Liver (tissue), 9 donors: ENCODE data around the gene TMED1. TPM values are rescaled to one million over a fixed set of nuclear protein-coding genes. Genes with fewer than 3 reads are reported as not detected.
A peak's percentile ranks its signal among the peaks of the same experiment; 100 is the strongest.

Experiments
- DNase-seq: peaks from one replicate; pipeline ENCODE4 v3.0.0-alpha.2; 2017; ENCODE audit warnings: low spot score
- H3K27ac ChIP-seq, 2 donors: one replicate each; pipeline ENCODE4 v1.7.0; 2013; ENCODE audit warnings: inconsistent platforms in 2 of 2, low read length in 2 of 2, control low read depth in 1 of 2, low read depth in 1 of 2, mild to moderate bottlenecking in 1 of 2
- H3K27me3 ChIP-seq, 4 donors: one replicate each; pipeline versions ENCODE4 v1.6.1 to v1.7.0; 2013; ENCODE audit warnings: low read length in 3 of 4, inconsistent platforms in 1 of 4, mild to moderate bottlenecking in 1 of 4, moderate library complexity in 1 of 4; ENCODE audit not compliant: control insufficient read depth in 4 of 4, insufficient read depth in 4 of 4
- H3K36me3 ChIP-seq, 4 donors: one replicate each; pipeline versions ENCODE4 v1.6.1 to v1.7.0; 2013; ENCODE audit warnings: low read length in 3 of 4, mild to moderate bottlenecking in 3 of 4, low read depth in 1 of 4, moderate library complexity in 1 of 4; ENCODE audit not compliant: control insufficient read depth in 4 of 4, insufficient read depth in 3 of 4
- H3K4me1 ChIP-seq, 4 donors: one replicate each; pipeline versions ENCODE4 v1.6.1 to v1.7.0; 2013; ENCODE audit warnings: low read length in 3 of 4, mild to moderate bottlenecking in 3 of 4, moderate library complexity in 1 of 4; ENCODE audit not compliant: control insufficient read depth in 4 of 4, insufficient read depth in 4 of 4
- H3K4me3 ChIP-seq, 3 donors: one replicate each; pipeline versions ENCODE4 v1.6.1 to v1.7.0; 2013; ENCODE audit warnings: low read length in 3 of 3, control low read depth in 1 of 3, low read depth in 1 of 3, mild to moderate bottlenecking in 1 of 3
- H3K9ac ChIP-seq, 2 donors: one replicate each; pipeline ENCODE4 v1.7.0; 2013; ENCODE audit warnings: low read length in 2 of 2, mild to moderate bottlenecking in 2 of 2, moderate library complexity in 2 of 2, control low read depth in 1 of 2, low read depth in 1 of 2
- H3K9me3 ChIP-seq, 4 donors: one replicate each; pipeline versions ENCODE4 v1.6.1 to v1.7.0; 2013; ENCODE audit warnings: low read length in 3 of 4; ENCODE audit not compliant: control insufficient read depth in 4 of 4
- EGR1 ChIP-seq, 2 donors: IDR thresholded peaks; 2 replicates each; pipeline ENCODE4 v1.6.1; 2016 to 2018; ENCODE audit warnings: antibody characterized with exemption in 2 of 2, low read depth in 2 of 2
- FOXA1 ChIP-seq: IDR thresholded peaks from 2 replicates; pipeline ENCODE4 v1.6.1; 2016; ENCODE audit warnings: antibody characterized with exemption
- FOXA2 ChIP-seq: IDR thresholded peaks from 2 replicates; pipeline ENCODE4 v1.6.1; 2016; ENCODE audit warnings: antibody characterized with exemption
- GABPA ChIP-seq, 2 donors: IDR thresholded peaks in 1 of 2; conservative IDR thresholded peaks in 1 of 2; 2 replicates each; pipeline ENCODE4 v1.6.1; 2016; ENCODE audit warnings: antibody characterized with exemption in 2 of 2, mild to moderate bottlenecking in 1 of 2, moderate library complexity in 1 of 2
- HNF4A ChIP-seq, 2 donors: conservative IDR thresholded peaks; 2 replicates each; pipeline ENCODE4 v1.6.1; 2016; ENCODE audit warnings: antibody characterized with exemption in 2 of 2, mild to moderate bottlenecking in 2 of 2
- HNF4G ChIP-seq: IDR thresholded peaks from 2 replicates; pipeline ENCODE4 v1.6.1; 2016; ENCODE audit warnings: antibody characterized with exemption
- JUND ChIP-seq, 2 donors: IDR thresholded peaks; 2 replicates each; pipeline ENCODE4 v1.6.1; 2016; ENCODE audit warnings: antibody characterized with exemption in 2 of 2
- NR2F2 ChIP-seq: IDR thresholded peaks from 2 replicates; pipeline ENCODE4 v1.6.1; 2016; ENCODE audit warnings: antibody characterized with exemption
- RAD21 ChIP-seq, 2 donors: IDR thresholded peaks; 2 replicates each; pipeline ENCODE4 v1.6.1; 2016; ENCODE audit warnings: antibody characterized with exemption in 2 of 2, mild to moderate bottlenecking in 2 of 2
- RXRA ChIP-seq, 2 donors: IDR thresholded peaks; 2 replicates each; pipeline ENCODE4 v1.6.1; 2017 to 2018; ENCODE audit warnings: antibody characterized with exemption in 2 of 2, mild to moderate bottlenecking in 1 of 2
- SP1 ChIP-seq: IDR thresholded peaks from 2 replicates; pipeline ENCODE4 v1.6.1; 2018; ENCODE audit warnings: antibody characterized with exemption, mild to moderate bottlenecking
- TAF1 ChIP-seq: conservative IDR thresholded peaks from 2 replicates; pipeline ENCODE4 v1.6.1; 2016; ENCODE audit warnings: antibody characterized with exemption, mild to moderate bottlenecking
- YY1 ChIP-seq: IDR thresholded peaks from 2 replicates; pipeline ENCODE4 v1.6.1; 2016; ENCODE audit warnings: antibody characterized with exemption, mild to moderate bottlenecking
- ZBTB33 ChIP-seq: IDR thresholded peaks from 2 replicates; pipeline ENCODE4 v1.6.1; 2016; ENCODE audit warnings: antibody characterized with exemption
- WGBS: extraction: QIAGEN DNeasy Blood & Tissue Kit; methylation state at CpG from one replicate; pipeline ENCODE4 v1.1.7; 2013; 5-methylcytosine and 5-hydroxymethylcytosine counted together
- polyA plus RNA-seq, 2 donors: library from polyadenylated mRNA; stranded (reverse) in 1 of 2; unstranded in 1 of 2; fragments of 200-250 nt in 1 of 2; fragments of >200 nt in 1 of 2; fragmentation: Nextera tagmentation in 1 of 2; extraction: Ambion mirVana in 1 of 2; gene quantifications; one replicate each; pipeline versions ENCODE4 v1.2.1 to v1.2.3, GENCODE V29; 2013 to 2015
- total RNA-seq, 2 donors: library from RNA; depleted of rRNA; stranded (reverse); fragments of >200 nt; gene quantifications; one replicate each; pipeline ENCODE4 v1.2.3, GENCODE V29; 2014
- TF ChIP-seq, protein P1 (sequence below): IDR thresholded peaks from 2 replicates; pipeline ENCODE4 v1.6.1; 2016; ENCODE audit warnings: antibody characterized with exemption, mild to moderate bottlenecking
- TF ChIP-seq, protein P2 (sequence below): fragments of 150-350 bp; IDR thresholded peaks from 2 replicates; pipeline ENCODE4 v1.5.1; 2017; ENCODE audit warnings: improper control_type of control experiment, low read depth, low read length; ENCODE audit not compliant: missing input control
- donor health status: healthy.
- donor health status: healthy.
- donor health status: healthy.
- donor health status: healthy.
- donor health status: healthy.

The TMED1 gene
- total and polyA plus RNA-seq, 4 donors, result 17.8 to 34.7 (median 26.6) TPM

DNA sequence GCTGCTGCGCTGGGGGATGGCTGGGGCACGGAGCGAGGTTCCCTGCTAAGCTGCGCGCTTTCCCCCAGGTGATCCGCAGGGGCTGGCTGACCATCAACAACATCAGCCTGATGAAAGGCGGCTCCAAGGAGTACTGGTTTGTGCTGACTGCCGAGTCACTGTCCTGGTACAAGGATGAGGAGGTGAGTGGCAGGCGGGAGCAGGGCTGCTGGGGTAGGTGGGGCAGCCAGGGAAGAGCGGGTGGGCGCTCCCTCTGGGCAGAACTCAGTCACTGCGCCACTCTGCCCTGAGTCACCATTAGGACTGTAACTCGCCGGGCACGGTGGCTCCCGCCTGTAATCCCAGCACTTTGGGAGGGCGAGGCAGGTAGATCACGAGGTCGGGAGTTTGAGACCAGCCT lies 23.8 kb downstream of the TMED1 start:
- Histone ChIP-seq H3K4me1 (peaks cover 0 to 4% (median 2%) of the 10 kb centered on the region in 4 donors), H3K27me3 (no peaks in the 10 kb centered on the region), H3K9ac (no peak overlapping the region), H3K36me3 (peaks cover 6 to 52% (median 12%) of the 10 kb centered on the region in 4 donors), H3K4me3 (no peak overlapping the region), H3K9me3 (no peaks in the 10 kb centered on the region), H3K27ac (no peak overlapping the region)
- peak; percentile 54 for DNase-seq
- WGBS, result 97% methylated on average over 19 of the region's 19 CpGs
- TF ChIP-seq, protein P1, sequence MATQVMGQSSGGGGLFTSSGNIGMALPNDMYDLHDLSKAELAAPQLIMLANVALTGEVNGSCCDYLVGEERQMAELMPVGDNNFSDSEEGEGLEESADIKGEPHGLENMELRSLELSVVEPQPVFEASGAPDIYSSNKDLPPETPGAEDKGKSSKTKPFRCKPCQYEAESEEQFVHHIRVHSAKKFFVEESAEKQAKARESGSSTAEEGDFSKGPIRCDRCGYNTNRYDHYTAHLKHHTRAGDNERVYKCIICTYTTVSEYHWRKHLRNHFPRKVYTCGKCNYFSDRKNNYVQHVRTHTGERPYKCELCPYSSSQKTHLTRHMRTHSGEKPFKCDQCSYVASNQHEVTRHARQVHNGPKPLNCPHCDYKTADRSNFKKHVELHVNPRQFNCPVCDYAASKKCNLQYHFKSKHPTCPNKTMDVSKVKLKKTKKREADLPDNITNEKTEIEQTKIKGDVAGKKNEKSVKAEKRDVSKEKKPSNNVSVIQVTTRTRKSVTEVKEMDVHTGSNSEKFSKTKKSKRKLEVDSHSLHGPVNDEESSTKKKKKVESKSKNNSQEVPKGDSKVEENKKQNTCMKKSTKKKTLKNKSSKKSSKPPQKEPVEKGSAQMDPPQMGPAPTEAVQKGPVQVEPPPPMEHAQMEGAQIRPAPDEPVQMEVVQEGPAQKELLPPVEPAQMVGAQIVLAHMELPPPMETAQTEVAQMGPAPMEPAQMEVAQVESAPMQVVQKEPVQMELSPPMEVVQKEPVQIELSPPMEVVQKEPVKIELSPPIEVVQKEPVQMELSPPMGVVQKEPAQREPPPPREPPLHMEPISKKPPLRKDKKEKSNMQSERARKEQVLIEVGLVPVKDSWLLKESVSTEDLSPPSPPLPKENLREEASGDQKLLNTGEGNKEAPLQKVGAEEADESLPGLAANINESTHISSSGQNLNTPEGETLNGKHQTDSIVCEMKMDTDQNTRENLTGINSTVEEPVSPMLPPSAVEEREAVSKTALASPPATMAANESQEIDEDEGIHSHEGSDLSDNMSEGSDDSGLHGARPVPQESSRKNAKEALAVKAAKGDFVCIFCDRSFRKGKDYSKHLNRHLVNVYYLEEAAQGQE, result no peak
- no peak for TF ChIP-seq JUND (IDR thresholded peaks at IDR 0.05)

- Histone ChIP-seq H3K4me3 (no peak overlapping the region), H3K9ac (no peak overlapping the region), H3K36me3 (peaks cover 6 to 52% (median 10%) of the 10 kb centered on the region in 4 donors), H3K4me1 (peaks cover 0 to 4% (median 2%) of the 10 kb centered on the region in 4 donors), H3K27me3 (no peaks in the 10 kb centered on the region), H3K27ac (no peak overlapping the region), H3K9me3 (no peaks in the 10 kb centered on the region)
- DNase-seq, result peak; percentile 67
- WGBS, result 94% methylated on average over 17 of the region's 17 CpGs
- TF ChIP-seq SP1, result no peak
- no peak for TF ChIP-seq RAD21 (IDR thresholded peaks at IDR 0.05)
- no peak for TF ChIP-seq HNF4A (conservative IDR thresholded peaks at IDR 0.05)
- no peak for TF ChIP-seq RXRA (IDR thresholded peaks at IDR 0.05)
- no peak for TF ChIP-seq ZBTB33
- TF ChIP-seq FOXA2, result no peak
- TF ChIP-seq GABPA (IDR thresholded peaks at IDR 0.05 in 1 of 2, conservative IDR thresholded peaks at IDR 0.05 in 1 of 2), result no peak
- no peak for TF ChIP-seq HNF4G
- TF ChIP-seq NR2F2, result no peak
- TF ChIP-seq, protein P1, result no peak
- no peak for TF ChIP-seq EGR1 (IDR thresholded peaks at IDR 0.05; ENCODE audit: low read depth in 2 of 2)
- TF ChIP-seq FOXA1, result no peak
- no peak for TF ChIP-seq TAF1
- no peak for TF ChIP-seq YY1
- TF ChIP-seq, protein P2, sequence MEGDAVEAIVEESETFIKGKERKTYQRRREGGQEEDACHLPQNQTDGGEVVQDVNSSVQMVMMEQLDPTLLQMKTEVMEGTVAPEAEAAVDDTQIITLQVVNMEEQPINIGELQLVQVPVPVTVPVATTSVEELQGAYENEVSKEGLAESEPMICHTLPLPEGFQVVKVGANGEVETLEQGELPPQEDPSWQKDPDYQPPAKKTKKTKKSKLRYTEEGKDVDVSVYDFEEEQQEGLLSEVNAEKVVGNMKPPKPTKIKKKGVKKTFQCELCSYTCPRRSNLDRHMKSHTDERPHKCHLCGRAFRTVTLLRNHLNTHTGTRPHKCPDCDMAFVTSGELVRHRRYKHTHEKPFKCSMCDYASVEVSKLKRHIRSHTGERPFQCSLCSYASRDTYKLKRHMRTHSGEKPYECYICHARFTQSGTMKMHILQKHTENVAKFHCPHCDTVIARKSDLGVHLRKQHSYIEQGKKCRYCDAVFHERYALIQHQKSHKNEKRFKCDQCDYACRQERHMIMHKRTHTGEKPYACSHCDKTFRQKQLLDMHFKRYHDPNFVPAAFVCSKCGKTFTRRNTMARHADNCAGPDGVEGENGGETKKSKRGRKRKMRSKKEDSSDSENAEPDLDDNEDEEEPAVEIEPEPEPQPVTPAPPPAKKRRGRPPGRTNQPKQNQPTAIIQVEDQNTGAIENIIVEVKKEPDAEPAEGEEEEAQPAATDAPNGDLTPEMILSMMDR, result no peak
Measured at GRCh38 chr19:10811391-10812111, 24.5 kb downstream of the TMED1 start.
